Epidermal melanocyte (primary cell): Measurements from ENCODE around the gene ANKRD24.
"Not testable (repeated sequence)": the region's sequence is repeated elsewhere in the genome, so short reads cannot be mapped to it uniquely, and the experiment has no call there.

Experiments used
- DNase-seq: peaks from one replicate; pipeline ENCODE4 v3.0.0; 2011; ENCODE audit warnings: low spot score; ENCODE audit not compliant: insufficient read length

ANKRD24 gene

DNA sequence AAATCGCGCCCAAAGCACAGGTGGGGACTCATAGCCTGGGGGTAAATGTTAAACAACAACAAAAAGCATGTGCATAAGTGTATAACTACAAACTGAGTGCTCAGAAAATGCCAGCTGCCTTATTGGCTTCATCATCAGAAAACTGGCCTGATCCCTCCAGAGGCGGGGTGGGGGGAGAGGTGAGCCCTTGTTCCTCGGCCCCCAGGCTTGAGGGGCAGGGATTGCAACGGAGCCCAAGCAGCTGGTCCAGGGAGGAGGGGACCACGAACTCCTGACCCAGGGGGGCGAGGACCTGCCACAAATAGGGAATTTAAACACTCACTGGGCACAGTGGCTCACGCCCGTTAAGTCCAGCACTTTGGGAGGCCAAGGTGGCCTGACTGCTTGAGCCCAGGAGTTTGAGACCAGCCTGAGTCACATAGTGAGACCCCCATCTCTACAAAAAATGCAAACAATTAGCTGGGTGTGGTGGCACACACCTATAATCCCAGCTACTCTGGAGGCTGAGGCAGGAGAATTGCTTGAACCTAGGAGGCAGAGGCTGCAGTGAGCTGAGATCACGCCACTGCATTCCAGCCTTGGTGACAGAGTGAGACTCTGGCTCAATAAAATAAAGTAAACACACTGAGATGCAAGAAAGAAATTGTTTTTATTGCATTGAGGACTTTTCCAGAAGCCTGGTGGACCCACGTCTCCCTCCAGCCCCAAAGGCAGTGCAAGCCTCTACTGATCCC lies 8.8 kb upstream of the ANKRD24 start:
- no peak for DNase-seq

- no peak for DNase-seq
These were observed 8.1 kb upstream of the ANKRD24 start for GRCh38 chr19:4174213-4174894.

DNA sequence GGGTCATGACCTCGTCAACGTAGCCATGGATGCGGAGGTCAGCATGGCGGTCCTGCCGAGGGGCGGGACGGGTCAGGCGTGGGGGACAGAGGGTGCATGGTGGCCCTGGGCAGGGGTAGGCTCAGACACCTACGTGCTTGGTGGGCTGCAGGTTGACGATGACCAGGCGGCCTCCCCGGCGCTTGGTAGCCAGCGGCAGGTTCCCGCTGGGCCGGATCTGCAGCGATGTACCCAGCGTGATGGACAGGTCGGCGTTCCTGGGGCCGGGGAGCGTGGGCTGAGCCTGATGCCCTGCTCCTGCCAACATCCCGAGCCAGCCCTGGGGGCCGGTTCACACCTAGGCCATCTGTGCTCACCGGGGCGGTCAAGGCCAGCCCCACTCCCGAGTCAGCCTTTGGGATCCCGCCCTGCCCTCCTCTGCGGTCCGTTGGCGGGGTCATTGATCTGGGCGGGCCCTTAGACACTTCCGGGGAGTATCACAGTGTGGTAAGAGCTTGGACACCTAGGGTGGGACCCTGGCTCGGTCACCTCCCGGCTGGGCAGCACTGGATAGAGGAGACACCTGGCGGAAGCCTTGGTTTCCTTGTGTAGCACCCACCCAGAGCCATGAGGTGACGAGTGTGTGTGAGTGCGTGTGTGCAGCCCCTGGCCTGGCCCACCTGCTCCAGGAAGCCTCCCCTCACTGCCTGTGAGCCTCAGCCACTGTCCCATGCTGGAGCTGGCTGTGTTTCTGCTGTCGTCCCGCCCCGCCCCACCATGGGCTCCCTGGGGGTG lies 7.4 kb upstream of the ANKRD24 start:
- DNase-seq: no peak

GRCh38 chr19:4175669-4175931 lies 6.9 kb upstream of the ANKRD24 start:
- no peak for DNase-seq

GRCh38 chr19:4177146-4177545 lies 5.3 kb upstream of the ANKRD24 start:
- DNase-seq: no peak

- no peak for DNase-seq
These were observed 3.5 kb upstream of the ANKRD24 start for GRCh38 chr19:4178990-4179389.

DNA sequence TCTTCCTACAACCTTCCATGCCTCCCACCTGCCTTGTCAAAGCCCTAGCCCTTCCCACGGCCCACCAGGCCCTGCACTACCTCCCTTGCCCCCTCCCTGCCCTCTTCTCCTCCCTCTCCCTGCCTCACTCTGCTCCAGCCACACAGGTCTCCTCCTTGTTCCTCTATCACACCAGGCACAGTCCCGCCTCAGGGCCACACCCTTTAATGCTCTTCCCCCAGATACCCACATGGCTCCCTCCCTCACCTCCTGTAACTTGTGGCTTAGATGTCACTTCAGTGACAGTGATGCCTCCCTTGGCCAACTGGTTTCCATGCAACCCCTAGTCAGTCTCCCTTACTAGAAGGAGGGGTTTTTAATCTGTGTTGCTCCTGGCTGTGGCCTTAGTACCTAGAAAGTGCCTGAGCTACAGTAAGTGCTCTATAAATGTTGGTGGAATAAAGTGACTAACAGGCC lies 1.4 kb upstream of the ANKRD24 start:
- DNase-seq: no peak

DNA sequence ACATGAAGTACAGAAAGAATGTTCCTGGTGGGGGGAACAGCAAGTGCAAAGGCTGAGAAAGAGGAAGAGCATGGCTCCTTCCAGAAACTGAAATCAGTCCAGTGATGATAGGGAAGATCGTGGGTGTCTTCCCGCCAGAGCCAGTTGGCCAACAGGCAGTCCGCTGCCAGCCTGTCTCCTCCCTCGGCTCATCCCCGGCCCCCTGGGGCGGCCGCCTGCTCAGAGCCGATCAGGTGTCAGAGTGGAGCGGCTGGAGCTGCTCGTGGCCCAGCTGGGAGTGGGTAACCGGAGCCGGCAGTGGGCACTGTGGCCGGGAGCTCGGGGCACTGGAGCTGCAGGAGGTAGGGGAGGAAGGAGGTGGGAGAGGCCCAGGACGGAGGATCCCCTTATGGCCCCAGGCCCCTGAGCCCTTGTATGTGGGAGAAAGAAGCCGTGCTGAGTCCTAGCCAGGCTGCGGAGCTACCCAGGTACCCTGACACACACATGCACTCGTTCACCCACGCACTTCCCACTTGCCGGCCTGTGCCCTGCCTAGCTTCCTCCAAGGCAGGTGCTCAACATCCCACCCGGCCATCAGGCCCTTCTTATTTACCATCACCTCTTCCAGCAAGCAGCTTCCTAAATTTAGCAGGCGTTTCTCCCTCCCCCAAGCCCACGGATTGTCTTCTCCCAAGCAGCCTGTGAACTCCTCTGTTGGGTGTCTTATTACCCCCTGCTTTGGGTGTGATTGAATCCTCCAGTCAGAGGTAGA lies 1.7 kb downstream of the ANKRD24 start:
- no peak for DNase-seq

GRCh38 chr19:4184718-4185352 lies 2.3 kb downstream of the ANKRD24 start:
- DNase-seq: no peak

DNA sequence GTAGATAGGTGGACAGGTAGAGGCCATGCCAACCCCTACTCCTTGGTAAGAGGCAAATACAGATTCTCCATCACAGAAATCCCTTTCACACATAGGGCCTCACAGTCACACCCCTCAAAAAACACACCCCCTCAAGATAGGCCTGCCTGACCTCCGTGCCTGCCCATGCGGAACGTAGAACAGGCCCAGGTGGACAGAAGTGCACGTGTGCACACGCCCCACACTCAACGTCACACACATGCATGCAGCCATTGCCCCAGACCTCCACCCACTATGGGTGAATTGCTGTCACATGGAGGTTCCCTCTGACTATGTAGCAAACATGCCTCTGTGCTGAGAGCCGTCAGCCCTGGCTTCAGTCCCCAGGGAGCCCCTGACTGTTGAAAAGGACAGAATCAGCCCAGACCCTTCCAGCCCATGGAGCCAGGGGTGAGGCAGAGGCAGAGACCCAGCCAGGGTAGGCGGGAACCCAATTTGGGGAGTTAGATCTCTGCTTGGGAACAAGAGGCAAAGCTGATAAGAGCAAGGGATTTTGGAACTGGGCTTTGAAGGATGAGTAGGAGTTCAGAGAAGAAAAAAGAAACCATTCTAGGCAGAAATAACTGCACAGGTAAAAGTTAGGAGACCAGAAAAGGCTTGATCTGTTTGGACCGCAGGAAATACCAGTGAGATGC lies 3.1 kb downstream of the ANKRD24 start:
- no peak for DNase-seq

DNA sequence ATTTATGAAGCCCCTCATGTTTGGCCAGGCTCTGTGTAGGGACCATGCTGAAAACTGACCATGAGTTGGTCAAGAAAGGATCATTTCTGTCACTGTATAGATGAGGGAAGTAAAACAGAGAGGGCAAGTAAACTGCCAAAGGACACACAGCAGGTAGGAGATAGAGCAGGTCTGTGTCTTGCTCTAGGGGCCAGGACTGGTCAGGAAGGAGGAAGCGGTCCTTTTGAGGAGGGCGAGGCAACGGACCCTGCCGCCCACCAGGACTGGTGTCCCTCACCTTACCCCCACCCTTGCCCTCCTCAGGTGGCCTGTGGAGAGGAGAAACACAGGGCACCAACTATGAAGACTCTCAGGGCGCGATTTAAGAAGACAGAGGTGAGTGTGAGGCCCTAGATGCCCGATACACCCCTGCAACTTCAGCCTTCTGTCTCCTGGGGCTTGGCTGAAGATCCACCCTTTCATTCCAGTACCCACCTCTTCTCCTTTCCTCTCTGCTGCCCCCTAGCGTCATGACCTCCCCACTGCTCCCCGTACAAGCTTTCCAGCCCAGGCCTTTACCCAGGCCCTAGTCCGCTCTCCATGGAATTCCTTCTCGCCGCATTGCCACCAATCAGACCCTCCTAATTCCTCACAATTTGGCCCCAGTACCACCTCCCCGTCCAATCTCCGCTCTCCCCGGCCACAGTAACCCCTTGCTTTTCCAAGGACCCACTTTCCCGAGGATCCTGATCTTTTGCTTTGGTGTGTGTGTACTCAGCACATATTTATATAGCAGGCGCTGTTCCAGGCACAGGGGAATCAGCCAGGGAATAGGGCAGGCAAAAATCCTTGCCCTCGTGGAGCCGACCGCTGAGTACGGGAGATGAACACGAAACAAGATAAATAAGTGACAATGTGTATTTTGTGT lies 3.9 kb downstream of the ANKRD24 start:
- peak; percentile 77 for DNase-seq

DNA sequence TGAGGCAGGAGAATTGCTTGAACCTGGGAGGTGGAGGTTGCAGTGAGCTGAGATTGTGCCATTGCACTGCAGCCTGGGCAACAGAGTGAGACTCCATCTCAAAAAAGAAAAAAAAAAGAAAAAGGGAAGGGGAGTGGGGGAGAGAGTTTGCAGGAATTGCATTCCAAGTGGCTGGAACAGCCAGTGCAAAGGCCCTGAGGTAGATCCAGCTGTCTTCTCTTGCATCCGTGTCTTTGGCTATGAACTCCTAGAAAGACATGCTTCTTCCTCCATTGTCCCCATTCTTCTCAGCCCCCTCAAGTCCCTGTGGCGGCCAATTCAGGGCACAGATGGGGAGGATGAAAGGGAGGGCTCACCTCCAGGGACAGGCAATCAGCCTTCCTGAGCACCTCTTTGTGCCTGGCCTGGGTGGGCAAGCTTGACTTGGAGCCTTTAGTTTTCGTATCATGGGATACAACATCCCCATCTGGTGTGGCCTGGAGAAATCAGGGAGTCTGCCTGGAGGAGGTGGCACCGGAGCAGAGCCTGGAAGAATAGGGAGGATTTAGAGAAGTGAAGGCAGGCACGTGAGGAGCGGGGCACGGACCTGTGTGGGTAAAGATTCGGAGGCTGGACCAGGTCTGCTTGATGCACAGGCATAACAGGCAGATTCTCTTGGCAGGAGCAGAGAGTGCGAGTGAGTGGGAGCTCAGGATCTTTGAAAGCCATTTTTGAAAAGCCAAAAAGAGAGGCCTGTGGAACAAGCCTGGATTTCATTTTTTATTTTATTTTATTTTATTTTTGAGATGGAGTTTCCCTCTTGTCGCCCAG lies 5.0 kb downstream of the ANKRD24 start:
- DNase-seq: no peak

GRCh38 chr19:4189641-4190040 lies 7.2 kb downstream of the ANKRD24 start:
- no peak for DNase-seq

GRCh38 chr19:4192537-4192936 lies 10.0 kb downstream of the ANKRD24 start:
- DNase-seq: not testable (repeated sequence)

GRCh38 chr19:4194353-4194752 lies 11.9 kb downstream of the ANKRD24 start:
- no peak for DNase-seq

- DNase-seq: no peak
These were observed 13.5 kb downstream of the ANKRD24 start for GRCh38 chr19:4196009-4196408.

DNA sequence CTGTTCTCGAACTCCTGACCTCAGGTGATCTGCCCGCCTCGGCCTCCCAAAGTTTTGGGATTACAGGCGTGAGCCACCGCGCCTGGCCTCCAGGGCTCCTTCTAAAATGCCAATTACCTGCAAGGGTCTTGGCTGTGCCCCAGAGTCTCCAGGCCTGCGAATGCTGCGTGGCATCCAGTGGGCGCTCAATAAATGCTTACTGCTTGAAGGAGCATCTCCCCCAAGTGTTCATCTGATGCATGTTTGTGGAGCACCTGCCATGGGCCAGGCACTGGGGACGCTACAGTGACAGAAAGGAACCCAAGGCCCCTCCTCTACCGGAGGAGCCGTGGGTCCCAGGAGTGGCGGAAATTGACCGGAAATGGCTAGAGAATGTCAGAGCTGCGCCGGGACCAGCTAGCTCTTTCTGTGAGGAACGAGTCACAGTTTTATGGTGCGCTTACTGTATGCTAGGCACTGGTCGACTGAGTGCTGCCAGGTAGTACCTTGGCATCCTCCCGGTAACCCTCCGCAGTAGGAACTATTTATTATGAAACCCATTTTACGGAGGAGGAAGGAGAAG lies 14.2 kb downstream of the ANKRD24 start:
- DNase-seq: no peak

DNA sequence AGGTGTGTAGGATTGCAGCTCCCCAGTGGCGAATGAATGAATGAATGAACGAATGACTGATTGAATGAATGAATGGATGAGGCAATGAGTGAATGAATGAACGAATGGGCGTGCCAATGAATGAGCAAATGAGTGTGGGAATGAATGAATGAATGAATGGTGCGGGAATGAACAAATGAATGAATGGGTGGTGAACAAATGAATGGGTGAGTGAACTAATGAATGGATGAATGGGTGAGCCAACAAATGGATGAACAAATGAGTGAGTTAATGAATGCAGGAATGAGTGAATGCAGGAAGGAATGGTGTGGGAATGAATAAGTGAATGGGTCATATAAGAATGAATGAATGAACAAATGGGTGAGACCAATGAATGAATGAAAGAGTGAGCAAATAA lies 14.7 kb downstream of the ANKRD24 start:
- DNase-seq: no peak
